ENCODE data around the gene TNIP2.

- TF ChIP-seq CTCF (IDR thresholded peaks at IDR 0.05; ENCODE audit: low read depth, low read length) (no peak), EZH2phosphoT487 (IDR thresholded peaks at IDR 0.05; ENCODE audit: low read depth) (no peak)
Measured at GRCh38 chr4:2723751-2724150, 32.4 kb downstream of the TNIP2 start.

All from OCI-LY3 (cell line).